IPS-NIHi7 (cell line): ENCODE data around the gene PLA2G4E.
A peak's percentile ranks its signal among the peaks of the same experiment; 100 is the strongest.

ENCODE experiments used
- DNase-seq: peaks from one replicate; pipeline ENCODE4 v3.0.0; 2012; ENCODE audit warnings: mixed read lengths; ENCODE audit errors: extremely low spot score

PLA2G4E gene, protein sequence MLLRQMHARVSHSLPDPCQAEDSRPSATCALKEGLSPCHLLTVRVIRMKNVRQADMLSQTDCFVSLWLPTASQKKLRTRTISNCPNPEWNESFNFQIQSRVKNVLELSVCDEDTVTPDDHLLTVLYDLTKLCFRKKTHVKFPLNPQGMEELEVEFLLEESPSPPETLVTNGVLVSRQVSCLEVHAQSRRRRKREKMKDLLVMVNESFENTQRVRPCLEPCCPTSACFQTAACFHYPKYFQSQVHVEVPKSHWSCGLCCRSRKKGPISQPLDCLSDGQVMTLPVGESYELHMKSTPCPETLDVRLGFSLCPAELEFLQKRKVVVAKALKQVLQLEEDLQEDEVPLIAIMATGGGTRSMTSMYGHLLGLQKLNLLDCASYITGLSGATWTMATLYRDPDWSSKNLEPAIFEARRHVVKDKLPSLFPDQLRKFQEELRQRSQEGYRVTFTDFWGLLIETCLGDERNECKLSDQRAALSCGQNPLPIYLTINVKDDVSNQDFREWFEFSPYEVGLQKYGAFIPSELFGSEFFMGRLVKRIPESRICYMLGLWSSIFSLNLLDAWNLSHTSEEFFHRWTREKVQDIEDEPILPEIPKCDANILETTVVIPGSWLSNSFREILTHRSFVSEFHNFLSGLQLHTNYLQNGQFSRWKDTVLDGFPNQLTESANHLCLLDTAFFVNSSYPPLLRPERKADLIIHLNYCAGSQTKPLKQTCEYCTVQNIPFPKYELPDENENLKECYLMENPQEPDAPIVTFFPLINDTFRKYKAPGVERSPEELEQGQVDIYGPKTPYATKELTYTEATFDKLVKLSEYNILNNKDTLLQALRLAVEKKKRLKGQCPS

GRCh38 chr15:42020713-42021273 lies at the start of gene PLA2G4E:
Gene PLA2G4E (minus strand): TSS chr15:42021042. CDS start chr15:42021030, 12 bp downstream.
- DNase-seq = no peak

DNA sequence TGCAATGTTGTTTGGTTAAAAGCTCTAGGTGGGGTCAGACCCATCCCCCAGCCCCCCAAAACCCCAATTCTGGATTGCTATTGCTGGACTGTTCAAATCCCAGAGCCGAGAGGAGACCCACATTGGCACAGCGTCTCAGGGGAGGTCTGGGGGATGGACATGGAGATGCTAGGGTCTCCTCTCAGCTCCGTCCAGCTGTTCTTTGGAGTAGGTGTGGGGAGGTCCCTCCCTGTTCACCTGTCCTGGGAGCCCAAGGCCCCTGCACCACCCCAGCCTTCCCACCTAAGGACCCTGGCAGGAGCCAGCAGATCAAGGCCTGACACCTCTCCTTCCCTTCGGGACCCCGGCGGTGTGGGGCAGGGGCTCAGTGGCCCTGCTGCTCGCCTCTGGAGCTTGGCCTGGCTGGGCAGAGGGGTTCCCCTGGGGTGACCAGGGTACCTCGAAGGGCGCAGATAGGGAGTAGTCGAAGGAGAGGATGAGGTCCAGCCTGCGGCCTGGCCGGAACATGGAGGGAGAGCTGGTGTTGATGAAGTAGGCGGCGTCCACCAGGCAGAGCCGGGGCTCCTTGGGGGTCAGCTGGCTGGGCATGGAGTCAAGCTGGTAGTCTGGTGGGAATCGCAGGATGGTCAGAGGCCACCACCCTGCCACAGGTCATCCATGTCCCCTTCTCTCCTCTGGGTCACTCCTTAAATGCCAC lies 49.6 kb upstream of the PLA2G4E start:
- no peak for DNase-seq

DNA sequence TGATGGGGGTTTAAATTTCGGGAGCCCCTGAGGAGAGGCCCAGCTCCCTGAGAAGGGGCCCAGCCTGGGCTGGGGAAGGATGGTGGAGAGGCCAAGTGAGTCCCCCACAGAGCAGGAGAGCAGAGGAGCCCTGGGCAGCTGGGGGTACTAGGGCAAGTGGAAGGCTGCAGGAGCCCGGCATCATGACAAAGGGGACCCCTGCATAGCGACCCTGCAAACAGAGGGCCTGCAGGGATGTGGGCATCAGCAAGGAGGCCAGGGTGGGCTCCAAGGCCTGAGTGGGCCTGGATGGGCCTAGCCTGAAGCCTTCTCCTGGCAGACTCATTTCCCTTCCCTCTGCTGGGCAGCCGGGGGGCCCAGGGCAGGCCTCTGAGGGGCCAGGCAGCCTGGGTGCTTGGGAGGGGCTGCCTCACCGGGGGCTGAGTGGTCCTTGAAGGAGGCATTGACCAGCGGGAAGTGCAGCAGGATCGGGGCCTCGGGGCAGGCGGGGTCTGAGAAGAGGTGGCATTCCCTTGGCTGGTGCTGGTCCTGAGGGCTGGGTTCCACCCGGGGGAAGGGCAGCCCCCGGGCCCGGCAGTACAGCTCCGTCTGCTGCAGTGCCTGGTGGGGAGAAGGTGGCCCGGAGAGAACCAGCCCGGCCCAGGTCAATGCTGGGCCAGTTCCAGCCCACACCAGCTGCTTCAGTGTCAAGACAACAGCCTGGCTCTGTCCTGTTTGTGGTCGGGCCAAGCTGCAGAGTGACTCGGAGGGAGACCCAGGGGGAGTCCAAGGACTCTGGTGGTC lies 48.8 kb upstream of the PLA2G4E start:
- no peak for DNase-seq

- DNase-seq = peak; percentile 41
Observed at GRCh38 chr15:42069025-42069424, 48.2 kb upstream of the PLA2G4E start.

DNA sequence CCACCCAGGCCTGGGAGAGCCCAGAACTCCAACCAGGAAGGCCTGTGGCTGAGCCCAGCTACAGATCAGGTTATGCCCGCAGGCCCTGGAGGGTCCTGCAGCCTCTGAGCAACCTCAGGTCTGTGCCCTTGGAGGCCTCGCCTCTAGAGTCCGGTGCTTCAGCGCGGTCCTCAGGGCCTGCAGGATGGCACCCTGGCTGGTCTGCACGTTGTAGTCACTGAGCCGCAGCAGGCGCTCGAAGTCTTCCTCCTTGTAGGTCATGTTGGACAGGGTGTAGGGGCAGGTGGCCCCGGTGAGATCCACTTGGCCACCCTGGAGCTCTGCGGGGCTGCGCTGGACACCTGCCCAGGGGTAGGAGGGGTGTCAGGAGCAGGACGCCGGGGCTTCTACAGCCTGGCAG lies 47.8 kb upstream of the PLA2G4E start:
- no peak for DNase-seq

- no peak for DNase-seq
Observed at GRCh38 chr15:42066764-42067415, 46.0 kb upstream of the PLA2G4E start.

GRCh38 chr15:42065468-42065867 lies 44.6 kb upstream of the PLA2G4E start:
- no peak for DNase-seq

DNA sequence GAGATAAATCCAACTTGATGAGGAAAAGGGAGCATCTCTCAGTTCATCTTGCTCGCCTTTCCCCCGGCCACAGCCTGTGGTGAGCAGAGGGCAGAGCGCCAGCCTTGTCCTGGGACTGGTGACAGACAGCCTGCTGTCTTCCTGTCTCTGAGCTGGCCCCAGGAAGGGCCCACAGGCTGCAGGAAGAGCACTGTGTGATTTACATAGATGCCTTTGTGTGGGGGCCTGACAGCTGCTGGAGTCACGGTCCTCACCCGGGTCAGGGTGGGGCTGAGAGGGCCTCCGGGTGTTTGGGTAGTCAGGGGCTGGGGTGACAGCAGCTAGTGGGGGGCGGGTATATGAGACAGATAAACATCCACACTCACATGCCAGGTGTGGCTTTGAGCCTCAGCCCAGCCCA lies 44.2 kb upstream of the PLA2G4E start:
- no peak for DNase-seq

DNA sequence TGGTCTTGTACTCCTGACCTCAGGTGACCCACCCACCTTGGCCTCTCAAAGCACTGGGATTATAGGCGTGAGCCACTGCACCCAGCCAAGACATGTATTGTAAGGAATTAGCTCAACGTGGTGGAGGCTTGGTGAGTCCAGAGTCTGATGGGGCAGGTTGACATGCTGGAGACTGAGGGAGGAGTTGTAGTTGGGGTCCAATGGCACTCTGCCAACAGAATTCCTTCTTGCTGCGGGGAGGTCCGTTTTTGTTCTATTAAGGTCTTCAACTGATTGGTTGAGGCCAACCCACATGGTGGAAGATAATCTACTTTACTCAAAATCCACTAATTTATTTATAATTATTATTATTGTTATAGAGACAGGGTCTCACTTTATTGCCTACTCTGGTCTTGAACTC lies 43.4 kb upstream of the PLA2G4E start:
- no peak for DNase-seq

- DNase-seq = no peak
Observed at GRCh38 chr15:42063122-42063848, 42.4 kb upstream of the PLA2G4E start.

DNA sequence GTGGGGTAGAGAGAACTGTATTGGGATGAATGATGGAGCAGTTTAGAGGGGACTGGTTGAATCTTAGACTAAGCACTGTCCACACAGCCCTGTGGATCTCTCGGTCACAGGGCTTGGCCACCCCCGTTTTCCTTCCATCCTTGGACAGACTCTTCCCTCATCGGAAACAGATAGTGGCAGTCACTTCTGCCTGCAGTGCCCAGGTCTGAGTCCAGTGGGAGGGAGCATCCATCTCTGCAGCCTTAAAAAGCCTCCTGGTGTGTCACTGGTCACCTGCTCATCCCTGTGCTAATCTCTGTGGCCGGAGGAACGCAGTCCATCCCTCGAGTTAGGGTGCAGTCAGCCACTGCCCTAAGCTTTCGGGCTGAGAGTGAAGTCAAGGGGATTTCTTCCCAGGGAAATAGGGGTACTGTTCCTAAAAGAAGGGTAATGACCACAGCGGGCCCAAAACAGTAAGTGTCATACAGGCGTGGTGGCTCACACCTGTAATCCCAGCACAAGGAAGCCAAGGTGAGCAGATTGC lies 41.5 kb upstream of the PLA2G4E start:
- no peak for DNase-seq

- DNase-seq = no peak
Observed at GRCh38 chr15:42060797-42061196, 40.0 kb upstream of the PLA2G4E start.

- DNase-seq = no peak
Observed at GRCh38 chr15:42060477-42060763, 39.6 kb upstream of the PLA2G4E start.

DNA sequence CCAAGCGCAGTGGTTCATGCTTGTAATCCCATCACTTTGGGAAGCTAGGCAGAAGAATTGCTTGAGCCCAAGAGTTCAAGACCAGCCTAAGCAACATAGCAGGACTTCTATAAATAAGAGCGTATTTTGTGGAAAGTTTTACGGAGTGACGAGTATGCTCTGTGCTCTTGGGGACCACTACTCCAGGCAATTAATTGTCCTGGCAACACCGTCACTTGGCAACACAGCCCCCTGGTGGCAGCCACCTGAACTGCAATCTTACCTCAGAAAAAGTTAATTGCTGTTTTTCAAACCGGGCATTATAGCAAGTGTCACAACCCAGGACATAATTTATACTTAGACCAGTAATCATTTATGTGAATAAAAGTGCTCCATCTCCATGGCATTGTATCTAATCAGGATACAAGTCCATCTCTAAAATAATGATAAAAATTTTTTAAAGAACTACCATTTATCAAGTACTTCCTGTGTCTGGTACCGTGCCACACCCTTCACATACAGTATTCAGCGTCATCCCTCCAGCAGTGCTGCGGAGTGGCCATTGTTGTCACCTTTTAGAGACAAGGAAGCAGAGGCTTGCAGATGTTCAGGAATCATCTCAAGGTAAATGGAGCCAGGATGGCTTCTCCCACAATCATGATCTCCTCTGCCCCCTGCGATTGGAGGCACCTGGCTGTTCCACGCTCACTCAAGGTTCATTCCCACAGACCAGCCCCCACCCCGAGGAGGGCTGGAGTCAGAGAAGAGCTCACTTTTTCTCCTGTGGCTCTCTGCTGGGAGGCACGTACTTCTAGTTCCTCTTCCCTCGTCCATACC lies 39.0 kb upstream of the PLA2G4E start:
- DNase-seq = peak; percentile 74

GRCh38 chr15:42058791-42059190 lies 37.9 kb upstream of the PLA2G4E start:
- DNase-seq = no peak

- no peak for DNase-seq
Observed at GRCh38 chr15:42057799-42058646, 37.2 kb upstream of the PLA2G4E start.

DNA sequence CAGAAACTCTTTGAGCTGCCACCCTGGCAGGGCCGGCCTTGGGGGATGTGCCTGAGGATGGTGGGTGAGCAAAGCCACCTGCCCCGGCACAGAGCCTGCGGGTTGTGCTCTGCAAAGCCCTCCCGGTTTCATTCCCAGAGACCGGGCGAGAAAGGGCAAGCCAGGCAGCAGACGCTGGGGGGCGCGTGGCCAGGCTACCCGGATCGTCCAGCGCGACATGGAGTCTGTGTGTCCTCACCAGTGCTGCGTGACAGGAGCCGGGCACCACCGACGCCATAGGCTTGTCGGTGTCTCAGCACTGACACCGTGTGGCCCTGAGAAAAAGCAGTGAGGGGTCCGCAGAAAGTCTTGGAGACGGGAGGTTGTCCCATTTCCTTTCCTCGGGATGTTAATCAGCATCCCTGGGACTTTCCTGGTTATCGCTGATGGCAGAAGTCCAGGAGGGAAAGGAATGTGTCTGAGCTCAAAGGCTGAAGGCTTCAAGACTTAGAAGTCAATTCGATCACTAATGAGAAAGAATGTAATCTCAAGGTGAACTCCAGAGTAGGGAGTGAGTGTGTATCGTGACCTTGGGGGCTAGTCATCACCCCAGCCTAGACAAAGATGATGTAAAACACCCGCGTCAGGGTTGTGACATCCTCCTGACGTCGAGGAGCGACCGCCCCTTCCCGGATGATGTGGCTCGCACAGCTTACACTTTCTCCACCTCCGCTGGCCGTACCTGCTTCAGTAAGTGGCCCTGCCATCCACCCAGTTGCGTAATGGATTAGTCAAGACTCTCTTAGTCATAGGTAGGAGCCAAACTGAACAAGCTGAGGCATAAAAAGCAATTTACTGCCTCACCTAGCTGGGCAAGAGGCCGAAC lies 36.3 kb upstream of the PLA2G4E start:
- peak; percentile 92 for DNase-seq
